Activated CD4-positive, alpha-beta memory T cell treated with anti-CD3 and anti-CD28 coated beads, Interleukin-2, amount 10 ng/mL, durations not matched to agents 7 days and 5 days (primary cell): ENCODE results near the gene GPC3. TPM values are rescaled to one million over a fixed set of nuclear protein-coding genes. Genes with fewer than 3 reads are reported as not detected.

ENCODE experiments used
- CTCF ChIA-PET: fragments of 350-600 bp; sonication (Branson Sonifier 250); formaldehyde crosslinking; loops from one replicate; lab custom pipeline; 2021; ENCODE audit warnings: antibody characterized with exemption, inconsistent platforms; lab: Charles Lee
- POLR2A ChIA-PET: fragments of 350-600 bp; sonication (Branson Sonifier 250); formaldehyde crosslinking; loops from one replicate; lab custom pipeline; 2021; ENCODE audit warnings: antibody characterized with exemption; lab: Charles Lee
- DNase-seq: peaks from one replicate; pipeline ENCODE4 v3.0.0-alpha.2; 2020
- H3K27ac Mint-ChIP-seq: one replicate; pipeline ENCODE4 v1.8.0; 2021; ENCODE audit warnings: mild to moderate bottlenecking, mixed read lengths
- H3K27me3 Mint-ChIP-seq: one replicate; pipeline ENCODE4 v1.8.0; 2021; ENCODE audit warnings: mixed read lengths
- H3K36me3 Mint-ChIP-seq: one replicate; pipeline ENCODE4 v1.8.0; 2021; ENCODE audit warnings: low read depth, mixed read lengths
- H3K4me1 Mint-ChIP-seq: one replicate; pipeline ENCODE4 v1.8.0; 2021; ENCODE audit warnings: mixed read lengths
- H3K4me3 Mint-ChIP-seq: one replicate; pipeline ENCODE4 v1.8.0; 2021; ENCODE audit warnings: mild to moderate bottlenecking, mixed read lengths
- H3K9me3 Mint-ChIP-seq: one replicate; pipeline ENCODE4 v1.8.0; 2021; ENCODE audit warnings: mixed read lengths
- total RNA-seq, 2 experiments: library from RNA; stranded (reverse); gene quantifications; one replicate each; pipeline ENCODE4 v1.2.3, GENCODE V29; 2021

The GPC3 gene
- total RNA-seq, 2 experiments from 2014 or later, result 0.08 to 0.13 TPM

GRCh38 chrX:133972916-133973315 lies 12.5 kb downstream of the GPC3 start:
- POLR2A ChIA-PET, result no interaction called here
- Mint-ChIP-seq H3K27ac (no peak overlapping the region), H3K9me3 (no peaks in the 10 kb centered on the region), H3K36me3 (no peaks in the 10 kb centered on the region), H3K4me3 (no peak overlapping the region), H3K27me3 (peaks cover 4% of the 10 kb centered on the region), H3K4me1 (no peaks in the 10 kb centered on the region)
- CTCF ChIA-PET, result no interaction called here
- DNase-seq, result no peak

GRCh38 chrX:133971586-133971985 lies 13.8 kb downstream of the GPC3 start:
- no peak for DNase-seq
- no peaks in the 10 kb centered on the region for H3K4me1 Mint-ChIP-seq
- CTCF ChIA-PET, result no interaction called here

GRCh38 chrX:133970076-133970475 lies 15.3 kb downstream of the GPC3 start:
- no peaks in the 10 kb centered on the region for H3K4me1 Mint-ChIP-seq

More at GRCh38 chrX:133971586-133971985, 13.8 kb downstream of the GPC3 start:
- H3K27me3 Mint-ChIP-seq, result peaks cover 4% of the 10 kb centered on the region
- H3K4me3 Mint-ChIP-seq, result no peak overlapping the region
- H3K36me3 Mint-ChIP-seq, result no peaks in the 10 kb centered on the region
- H3K9me3 Mint-ChIP-seq, result no peaks in the 10 kb centered on the region
- H3K27ac Mint-ChIP-seq, result no peak overlapping the region
- POLR2A ChIA-PET, result no interaction called here

GRCh38 chrX:133969191-133969590 lies 16.2 kb downstream of the GPC3 start:
- H3K4me1 Mint-ChIP-seq, result no peaks in the 10 kb centered on the region
- no peak overlapping the region for H3K4me3 Mint-ChIP-seq
- POLR2A ChIA-PET, result no interaction called here
- H3K27ac Mint-ChIP-seq, result no peak overlapping the region
- no peak for DNase-seq
- peaks cover 4% of the 10 kb centered on the region for H3K27me3 Mint-ChIP-seq
- H3K9me3 Mint-ChIP-seq, result no peaks in the 10 kb centered on the region
- CTCF ChIA-PET, result no interaction called here
- H3K36me3 Mint-ChIP-seq, result no peaks in the 10 kb centered on the region

More at GRCh38 chrX:133970076-133970475, 15.3 kb downstream of the GPC3 start:
- Mint-ChIP-seq H3K9me3 (no peaks in the 10 kb centered on the region), H3K36me3 (no peaks in the 10 kb centered on the region), H3K27ac (no peak overlapping the region), H3K27me3 (peaks cover 4% of the 10 kb centered on the region), H3K4me3 (no peak overlapping the region)
- ChIA-PET POLR2A (no interaction called here), CTCF (no interaction called here)
- DNase-seq, result no peak

- H3K9me3 Mint-ChIP-seq, result no peaks in the 10 kb centered on the region
- H3K36me3 Mint-ChIP-seq, result no peaks in the 10 kb centered on the region
- H3K27me3 Mint-ChIP-seq, result peaks cover 4% of the 10 kb centered on the region
- H3K27ac Mint-ChIP-seq, result no peak overlapping the region
- DNase-seq, result no peak
- no peaks in the 10 kb centered on the region for H3K4me1 Mint-ChIP-seq
- CTCF ChIA-PET, result no interaction called here
- POLR2A ChIA-PET, result no interaction called here
- no peak overlapping the region for H3K4me3 Mint-ChIP-seq
Measured at GRCh38 chrX:133968109-133968508, 17.3 kb downstream of the GPC3 start.

GRCh38 chrX:133966199-133966598 lies 19.2 kb downstream of the GPC3 start:
- Mint-ChIP-seq H3K36me3 (no peaks in the 10 kb centered on the region), H3K9me3 (no peaks in the 10 kb centered on the region), H3K4me3 (no peak overlapping the region), H3K4me1 (no peaks in the 10 kb centered on the region), H3K27me3 (no peaks in the 10 kb centered on the region), H3K27ac (no peak overlapping the region)
- no peak for DNase-seq
- ChIA-PET POLR2A (no interaction called here), CTCF (no interaction called here)

- Mint-ChIP-seq H3K36me3 (no peaks in the 10 kb centered on the region), H3K27me3 (no peaks in the 10 kb centered on the region), H3K9me3 (no peaks in the 10 kb centered on the region), H3K27ac (no peak overlapping the region), H3K4me1 (no peaks in the 10 kb centered on the region), H3K4me3 (no peak overlapping the region)
- no peak for DNase-seq
- ChIA-PET POLR2A (no interaction called here), CTCF (no interaction called here)
Measured at GRCh38 chrX:133965321-133965720, 20.1 kb downstream of the GPC3 start.

GRCh38 chrX:133961046-133961445 lies 24.3 kb downstream of the GPC3 start:
- Mint-ChIP-seq H3K36me3 (no peaks in the 10 kb centered on the region), H3K27ac (no peak overlapping the region), H3K9me3 (no peaks in the 10 kb centered on the region), H3K4me1 (no peaks in the 10 kb centered on the region), H3K27me3 (no peaks in the 10 kb centered on the region), H3K4me3 (no peak overlapping the region)
- DNase-seq, result no peak
- ChIA-PET POLR2A (no interaction called here), CTCF (no interaction called here)

- Mint-ChIP-seq H3K4me1 (no peaks in the 10 kb centered on the region), H3K9me3 (no peaks in the 10 kb centered on the region), H3K36me3 (no peaks in the 10 kb centered on the region), H3K27me3 (peaks cover 2% of the 10 kb centered on the region), H3K4me3 (no peak overlapping the region), H3K27ac (no peak overlapping the region)
- CTCF ChIA-PET, result no interaction called here
- POLR2A ChIA-PET, result no interaction called here
- no peak for DNase-seq
Measured at GRCh38 chrX:133959972-133960371, 25.4 kb downstream of the GPC3 start.

GRCh38 chrX:133958997-133959688 lies 26.3 kb downstream of the GPC3 start:
- CTCF ChIA-PET, result interaction anchor here (0.6 to 0.7 kb wide), 2 partner anchors 67 to 120 kb away, joined by 3 to 5 read pairs; no protein-coding TSS in a partner anchor
- peaks cover 2% of the 10 kb centered on the region for H3K27me3 Mint-ChIP-seq
- no peaks in the 10 kb centered on the region for H3K4me1 Mint-ChIP-seq
- H3K9me3 Mint-ChIP-seq, result no peaks in the 10 kb centered on the region
- H3K4me3 Mint-ChIP-seq, result no peak overlapping the region
- DNase-seq, result no peak
- no peaks in the 10 kb centered on the region for H3K36me3 Mint-ChIP-seq
- POLR2A ChIA-PET, result no interaction called here
- no peak overlapping the region for H3K27ac Mint-ChIP-seq

GRCh38 chrX:133956570-133957340 lies 28.6 kb downstream of the GPC3 start:
- ChIA-PET POLR2A (no interaction called here), CTCF (interaction anchor here (1.1 kb wide), 1 partner anchor 25 kb away, joined by 3 read pairs; no protein-coding TSS in a partner anchor)
- Mint-ChIP-seq H3K4me1 (no peaks in the 10 kb centered on the region), H3K27ac (no peak overlapping the region), H3K36me3 (no peaks in the 10 kb centered on the region), H3K9me3 (no peaks in the 10 kb centered on the region), H3K4me3 (no peak overlapping the region), H3K27me3 (peaks cover 2% of the 10 kb centered on the region)
- no peak for DNase-seq

GRCh38 chrX:133953785-133954355 lies 31.5 kb downstream of the GPC3 start:
- POLR2A ChIA-PET, result no interaction called here
- Mint-ChIP-seq H3K4me3 (no peak overlapping the region), H3K4me1 (no peaks in the 10 kb centered on the region), H3K27me3 (peaks cover 2% of the 10 kb centered on the region), H3K9me3 (no peaks in the 10 kb centered on the region), H3K27ac (no peak overlapping the region), H3K36me3 (no peaks in the 10 kb centered on the region)
- CTCF ChIA-PET, result no interaction called here
- DNase-seq, result no peak

- ChIA-PET POLR2A (no interaction called here), CTCF (no interaction called here)
- Mint-ChIP-seq H3K27ac (no peak overlapping the region), H3K36me3 (no peaks in the 10 kb centered on the region), H3K9me3 (no peaks in the 10 kb centered on the region), H3K4me1 (no peaks in the 10 kb centered on the region), H3K4me3 (no peak overlapping the region), H3K27me3 (peaks cover 2% of the 10 kb centered on the region)
- no peak for DNase-seq
Measured at GRCh38 chrX:133953078-133953477, 32.3 kb downstream of the GPC3 start.
